PC-9 (cell line): Measurements from ENCODE around the gene FXYD4. TPM values are rescaled to one million over a fixed set of nuclear protein-coding genes. Genes with fewer than 3 reads are reported as not detected.

ENCODE experiments used
- BruUV-seq: library from RNA; stranded (reverse); fragments of 400-500 nt; replicated peaks from 2 replicates; lab custom pipeline; 2021; lab: Mats Ljungman, UMichigan
- CTCF ChIA-PET: fragments of 300-600 bp; sonication (Branson Sonifier 250); formaldehyde crosslinking; loops from one replicate; lab custom pipeline; 2022; ENCODE audit warnings: antibody characterized with exemption; lab: Charles Lee
- POLR2A ChIA-PET: fragments of 300-600 bp; sonication (Branson Sonifier 250); formaldehyde crosslinking; loops from one replicate; lab custom pipeline; 2022; ENCODE audit warnings: antibody characterized with exemption; ENCODE audit not compliant: unreplicated experiment; lab: Charles Lee
- DNase-seq, 2 experiments: peaks; one replicate each; pipeline versions ENCODE4 v3.0.0 to v3.0.0-alpha.2; 2015 to 2022; ENCODE audit warnings: mixed read lengths in 1 of 2
- H2AFZ ChIP-seq: fragments of 200-600 bp; sonication (generic); 2 replicates; pipeline ENCODE4 v1.8.1; 2017; ENCODE audit warnings: antibody characterized with exemption
- H3F3A ChIP-seq: fragments of 200-600 bp; sonication (generic); 2 replicates; pipeline ENCODE4 v1.8.1; 2017; ENCODE audit warnings: antibody characterized with exemption, mild to moderate bottlenecking, low read depth; ENCODE audit not compliant: insufficient read depth
- H3K27ac ChIP-seq: fragments of 200-600 bp; sonication (generic); 2 replicates; pipeline ENCODE4 v1.6.1; 2016; ENCODE audit warnings: mixed run types
- H3K27me3 ChIP-seq: fragments of 200-600 bp; sonication (generic); 2 replicates; pipeline ENCODE4 v1.6.1; 2016; ENCODE audit warnings: low read depth, mixed run types; ENCODE audit not compliant: insufficient read depth
- H3K36me3 ChIP-seq: fragments of 200-600 bp; sonication (generic); 2 replicates; pipeline ENCODE4 v1.6.1; 2016; ENCODE audit warnings: low read depth, mixed run types
- H3K4me1 ChIP-seq: fragments of 200-600 bp; sonication (generic); replicated peaks from 2 replicates; pipeline ENCODE4 v1.6.1; 2016; ENCODE audit warnings: mixed run types; ENCODE audit not compliant: insufficient read depth
- H3K4me2 ChIP-seq: fragments of 200-600 bp; sonication (generic); 2 replicates; pipeline ENCODE4 v1.6.1; 2017; ENCODE audit warnings: mixed run types
- H3K4me3 ChIP-seq: fragments of 200-600 bp; sonication (generic); 2 replicates; pipeline ENCODE4 v1.6.1; 2016; ENCODE audit warnings: mixed run types
- H3K79me2 ChIP-seq: fragments of 200-600 bp; sonication (generic); 2 replicates; pipeline ENCODE4 v1.6.1; 2017; ENCODE audit warnings: low read depth, mixed run types
- H3K9me2 ChIP-seq: fragments of 200-600 bp; sonication (generic); 2 replicates; pipeline ENCODE4 v1.8.1; 2017; ENCODE audit warnings: mild to moderate bottlenecking; ENCODE audit not compliant: insufficient read depth
- H3K9me3 ChIP-seq: fragments of 200-600 bp; sonication (generic); 2 replicates; pipeline ENCODE4 v1.8.1; 2016; ENCODE audit warnings: low read depth; ENCODE audit not compliant: insufficient read depth
- H4K20me1 ChIP-seq: fragments of 200-600 bp; sonication (generic); 2 replicates; pipeline ENCODE4 v1.8.1; 2017; ENCODE audit not compliant: insufficient read depth
- CTCF ChIP-seq: fragments of 200-600 bp; sonication (generic); conservative IDR thresholded peaks from 2 replicates; pipeline ENCODE4 v1.6.1; 2017; ENCODE audit warnings: mixed run types, antibody characterized with exemption, mild to moderate bottlenecking, moderate library complexity
- EZH2 ChIP-seq: fragments of 200-600 bp; sonication (generic); IDR thresholded peaks from 2 replicates; pipeline ENCODE4 v1.8.0; 2017; ENCODE audit warnings: antibody characterized with exemption, low read depth
- intact Hi-C: fragments of 100-400 bp; cut with micrococcal nuclease; formaldehyde crosslinking; loops from one replicate; pipeline ENCODE4 v1.10.0; 2022; ENCODE audit not compliant: unreplicated experiment
- total RNA-seq: library from RNA; stranded (reverse); gene quantifications from 2 replicates; pipeline ENCODE4 v1.2.3, GENCODE V29; 2021

Gene FXYD4
- total RNA-seq, 1 experiment from 2014 or later, result not detected

- no peak overlapping the region for H3K27ac ChIP-seq
- no peak for DNase-seq
- no peak overlapping the region for H3K4me3 ChIP-seq
- H3K9me2 ChIP-seq, result no peaks in the 10 kb centered on the region
- H3K9me3 ChIP-seq, result no peaks in the 10 kb centered on the region
- peaks cover 40% of the 10 kb centered on the region for H3F3A ChIP-seq
- no peaks in the 10 kb centered on the region for H4K20me1 ChIP-seq
- H3K36me3 ChIP-seq, result no peaks in the 10 kb centered on the region
- peaks cover 28% of the 10 kb centered on the region for H3K4me1 ChIP-seq
- no peaks in the 10 kb centered on the region for H3K27me3 ChIP-seq
- H2AFZ ChIP-seq, result no peak overlapping the region
- H3K79me2 ChIP-seq, result 0 out of 2 replicates have a peak, but pooled peaks cover 3% of the 10 kb centered on the region
- CTCF ChIA-PET, result interaction anchor here (0.6 kb wide), 1 partner anchor 15 kb away, joined by 13 read pairs; no protein-coding TSS in a partner anchor
- intact Hi-C loops, result no loop called here
- H3K4me2 ChIP-seq, result no peak overlapping the region
- TF ChIP-seq CTCF (no peak), EZH2 (no peak)
- POLR2A ChIA-PET, result no interaction called here
- no TSS peak for BruUV-seq
Observed at GRCh38 chr10:43360086-43360485, 11.3 kb upstream of the FXYD4 start.

DNA sequence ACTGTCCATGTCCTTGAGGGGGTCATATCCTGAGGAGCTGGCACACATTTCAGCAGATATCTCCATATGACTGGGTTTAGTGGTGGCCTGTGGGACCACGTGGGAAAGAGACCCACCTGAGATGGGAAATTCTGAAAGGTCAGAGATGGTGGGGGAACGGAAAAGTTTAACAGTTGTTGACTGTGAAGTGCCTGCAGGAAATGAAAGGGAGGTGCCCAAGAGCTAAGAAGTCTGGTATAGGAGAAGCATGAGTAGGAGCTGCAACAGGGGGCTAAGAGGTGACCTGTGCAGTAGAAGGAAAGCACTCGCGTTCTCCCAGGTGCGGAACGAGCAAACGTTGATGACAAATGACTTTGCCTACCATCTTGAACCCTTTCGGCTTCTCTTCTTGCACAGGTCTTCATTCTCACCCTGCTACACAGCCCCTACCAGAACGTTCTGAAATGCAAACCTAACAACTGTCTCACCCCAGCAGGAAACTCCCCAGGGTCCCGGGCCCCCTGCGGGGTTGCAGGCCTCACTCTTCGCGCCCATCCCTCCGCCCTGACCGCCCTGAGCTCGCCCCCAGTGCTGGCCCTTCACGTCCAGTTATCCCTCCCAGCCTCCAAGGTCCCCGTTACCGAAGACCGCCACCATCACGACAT is 9.8 kb upstream of the FXYD4 start:
- ChIA-PET POLR2A (no interaction called here), CTCF (interaction anchor here (0.5 kb wide), 2 partner anchors 13 to 20 kb away, joined by 7 to 12 read pairs; no protein-coding TSS in a partner anchor)
- no peaks in the 10 kb centered on the region for H3K27me3 ChIP-seq
- H3F3A ChIP-seq, result peaks cover 26% of the 10 kb centered on the region
- H3K9me3 ChIP-seq, result no peaks in the 10 kb centered on the region
- no peaks in the 10 kb centered on the region for H3K9me2 ChIP-seq
- H3K27ac ChIP-seq, result no peak overlapping the region
- intact Hi-C loops, result no loop called here
- no peak for TF ChIP-seq EZH2
- no peak for TF ChIP-seq CTCF
- TSS peak; percentile 85 for BruUV-seq
- peak overlapping the region; percentile 90 for H3K4me2 ChIP-seq
- H3K79me2 ChIP-seq, result 0 out of 2 replicates have a peak, but pooled peaks cover 3% of the 10 kb centered on the region
- peak overlapping the region; percentile 94 for H2AFZ ChIP-seq
- peaks cover 14% of the 10 kb centered on the region for H3K4me1 ChIP-seq
- no peaks in the 10 kb centered on the region for H3K36me3 ChIP-seq
- H4K20me1 ChIP-seq, result no peaks in the 10 kb centered on the region
- DNase-seq, result no peak
- H3K4me3 ChIP-seq, result peak overlapping the region; percentile 70

DNA sequence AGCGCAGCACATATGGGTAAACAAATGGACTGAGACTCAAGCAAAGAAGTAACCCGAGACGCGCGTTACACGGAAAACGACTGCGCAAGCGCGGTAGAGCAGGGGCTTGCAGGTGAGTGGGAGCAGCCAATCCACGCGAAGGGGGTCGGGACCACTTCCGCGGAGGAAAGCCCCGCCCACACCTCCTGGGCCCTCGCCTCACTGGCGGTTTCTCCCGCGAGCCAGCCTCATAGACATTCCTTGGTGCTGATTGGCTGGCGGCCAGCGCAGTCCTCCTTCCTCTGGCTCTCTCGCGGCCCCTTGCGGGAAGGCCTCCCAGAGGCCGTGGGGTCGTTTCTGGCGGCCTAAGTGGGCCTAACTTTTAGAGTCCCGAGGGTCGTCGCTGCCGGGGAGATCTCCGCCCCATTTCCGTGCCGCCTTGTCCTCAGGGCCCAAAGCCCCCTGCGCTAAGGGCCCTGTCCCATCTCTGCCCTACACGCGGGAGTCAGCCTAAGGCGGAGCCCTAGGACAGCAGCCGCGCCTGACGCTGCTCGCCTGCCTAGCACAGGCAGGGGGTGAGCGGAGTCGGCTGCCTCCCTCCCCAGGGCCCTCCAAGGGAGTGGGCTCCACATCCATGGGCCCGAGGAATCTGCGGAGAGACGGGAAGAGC is 9.1 kb upstream of the FXYD4 start:
- no TSS peak for BruUV-seq
- DNase-seq, result peak; percentile 95 to 100
- H2AFZ ChIP-seq, result peak overlapping the region; percentile 94
- H3K4me3 ChIP-seq, result peak overlapping the region; percentile 70
- H3K9me2 ChIP-seq, result no peaks in the 10 kb centered on the region
- H3K4me1 ChIP-seq, result peaks cover 10% of the 10 kb centered on the region; the same call in 1 of the 2 replicates
- ChIA-PET CTCF (interaction anchor here (0.5 kb wide), 2 partner anchors 12 to 19 kb away, joined by 7 to 12 read pairs; no protein-coding TSS in a partner anchor), POLR2A (no interaction called here)
- peak overlapping the region; percentile 90 for H3K4me2 ChIP-seq
- H3K27ac ChIP-seq, result peak overlapping the region; percentile 44
- H3K79me2 ChIP-seq, result 0 out of 2 replicates have a peak, but pooled peaks cover 3% of the 10 kb centered on the region
- intact Hi-C loops, result no loop called here
- no peaks in the 10 kb centered on the region for H3K27me3 ChIP-seq
- TF ChIP-seq EZH2 (no peak), CTCF (peak; percentile 60; the same call in 1 of the 2 replicates)
- H3F3A ChIP-seq, result peaks cover 20% of the 10 kb centered on the region; the same call in 1 of the 2 replicates
- no peaks in the 10 kb centered on the region for H3K36me3 ChIP-seq
- no peaks in the 10 kb centered on the region for H4K20me1 ChIP-seq
- H3K9me3 ChIP-seq, result no peaks in the 10 kb centered on the region
